Keratinocyte (primary cell): Measurements from ENCODE around the gene ZNF688.
"Not testable (repeated sequence)": the region's sequence is repeated elsewhere in the genome, so short reads cannot be mapped to it uniquely, and the experiment has no call there.

Experiments used
- CTCF ChIP-seq, 3 experiments: IDR thresholded peaks in 1 of 3; conservative IDR thresholded peaks in 1 of 3; optimal IDR thresholded peaks in 1 of 3; 2 replicates in 2 of 3; 3 replicates in 1 of 3; pipeline versions ENCODE3 to v1.5.1; 2011; ENCODE audit warnings: low read length in 3 of 3, mild to moderate bottlenecking in 3 of 3, moderate library complexity in 2 of 3, control low read depth in 1 of 3, inconsistent platforms in 1 of 3; ENCODE audit not compliant: insufficient read depth in 2 of 3; ENCODE audit errors: extremely low read depth in 1 of 3
- EZH2 ChIP-seq: IDR thresholded peaks from one replicate; pipeline ENCODE4 v1.6.1; 2012; ENCODE audit warnings: inconsistent platforms, mild to moderate bottlenecking, low read length, moderate library complexity

DNA sequence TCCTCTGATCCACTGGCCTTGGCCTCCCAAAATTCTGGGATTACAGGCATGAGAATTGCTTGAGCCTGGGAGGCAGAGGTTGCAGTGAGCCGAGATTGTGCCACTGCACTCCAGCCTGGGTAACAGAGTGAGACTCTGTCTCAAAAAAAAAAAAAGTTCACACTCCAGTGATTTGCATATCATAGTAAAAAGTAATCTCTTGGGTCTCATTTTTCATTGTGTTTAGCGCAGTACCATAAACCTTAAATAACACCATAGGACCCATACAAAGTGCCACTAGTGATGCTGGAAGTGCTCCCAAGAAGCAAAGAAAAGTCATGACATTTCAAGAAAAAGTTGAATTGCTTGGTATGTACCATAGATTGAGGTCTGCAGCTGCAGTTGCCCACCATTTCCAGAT lies 18.1 kb upstream of the ZNF688 start:
- TF ChIP-seq CTCF (optimal IDR thresholded peaks at IDR 0.05 in 1 of 3, IDR thresholded peaks at IDR 0.05 in 1 of 3, conservative IDR thresholded peaks at IDR 0.05 in 1 of 3; ENCODE audit: extremely low read depth in 1 of 3, insufficient read depth in 2 of 3, low read length in 3 of 3); EZH2: not testable (repeated sequence)
